ENCODE data around the gene PDCD1LG2.
A peak's percentile ranks its signal among the peaks of the same experiment; 100 is the strongest.

Gene PDCD1LG2

DNA sequence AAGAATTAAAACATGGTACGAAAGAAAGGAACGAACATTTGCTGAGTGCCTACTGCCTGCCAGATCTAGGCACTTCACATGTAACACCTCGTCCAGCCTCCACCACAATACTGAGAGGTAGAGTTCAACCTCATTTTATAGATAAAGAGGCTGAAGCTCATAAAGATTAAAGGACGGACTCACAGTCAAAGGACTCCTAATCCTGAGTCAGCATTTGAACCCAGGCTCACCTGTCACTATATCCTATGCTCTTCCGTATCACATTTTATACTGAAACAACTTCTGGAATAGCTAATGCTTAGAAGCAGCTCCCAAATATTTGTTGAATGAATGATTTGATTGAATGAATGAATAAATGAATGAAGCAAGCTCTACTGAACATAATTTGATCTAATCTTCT is 22.5 kb downstream of the PDCD1LG2 start:
- no peak for DNase-seq

GRCh38 chr9:5536684-5537083 is 26.4 kb downstream of the PDCD1LG2 start:
- DNase-seq: peak; percentile 29

- DNase-seq: no peak
These were observed 33.8 kb downstream of the PDCD1LG2 start for GRCh38 chr9:5543875-5544702.

GRCh38 chr9:5549658-5550650 is 39.6 kb downstream of the PDCD1LG2 start:
- no peak for DNase-seq

DNA sequence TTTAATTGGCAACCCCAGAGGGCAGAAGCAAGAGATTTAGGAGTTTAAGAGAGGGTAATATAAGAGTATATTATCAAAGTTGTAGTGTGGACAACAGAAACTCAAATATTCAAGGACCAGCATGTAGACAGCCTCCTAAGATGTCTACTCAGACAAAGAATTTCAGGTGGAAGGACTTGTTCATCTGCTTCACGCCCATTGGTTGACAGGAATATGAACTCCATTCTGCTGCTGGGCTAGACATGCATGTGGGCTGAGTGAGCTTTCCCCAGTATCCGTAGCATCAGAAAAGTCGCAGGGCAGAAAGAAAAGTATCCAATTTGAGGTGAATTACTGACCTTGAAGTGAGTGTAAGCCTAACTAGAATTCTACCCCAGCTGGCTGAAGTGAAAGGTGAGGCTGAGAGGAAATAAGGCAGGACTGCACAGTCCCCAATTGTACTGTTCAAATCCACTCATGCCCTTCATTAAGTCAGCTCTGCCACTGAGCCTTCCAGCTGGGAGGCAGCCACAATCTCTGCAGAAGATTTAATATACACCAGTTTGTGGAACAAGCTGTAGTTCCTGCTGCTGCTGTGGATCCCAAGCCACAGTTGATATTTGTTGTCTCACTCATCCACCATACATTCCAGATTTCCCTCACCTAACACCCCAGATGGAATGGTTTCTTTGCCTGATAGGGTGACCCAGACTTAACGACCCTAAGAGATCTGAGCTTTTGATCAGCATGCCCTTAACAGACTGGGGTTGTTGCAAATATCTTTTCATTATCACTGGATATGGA is 41.2 kb downstream of the PDCD1LG2 start:
- no peak for DNase-seq

DNA sequence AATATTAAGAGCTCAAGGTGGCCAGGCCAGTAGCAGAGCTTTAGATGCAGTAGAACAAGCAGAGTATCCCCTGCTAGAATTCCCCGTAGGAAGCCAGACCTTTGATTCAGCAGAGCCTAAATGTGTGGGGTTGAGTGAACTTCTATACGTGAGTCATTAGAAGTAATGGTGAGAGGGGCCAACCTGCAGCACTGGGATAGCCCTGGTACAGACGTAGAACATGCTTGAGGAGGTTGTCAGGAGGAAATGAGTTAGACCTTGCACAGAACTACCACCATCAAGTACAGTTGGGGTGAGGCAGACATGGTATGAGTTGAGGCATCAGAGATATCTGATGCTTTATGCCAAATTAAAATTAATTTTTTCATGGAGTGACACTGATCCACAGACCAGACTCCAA is 42.0 kb downstream of the PDCD1LG2 start:
- DNase-seq: no peak

GRCh38 chr9:5553211-5553610 is 42.9 kb downstream of the PDCD1LG2 start:
- no peak for DNase-seq

DNA sequence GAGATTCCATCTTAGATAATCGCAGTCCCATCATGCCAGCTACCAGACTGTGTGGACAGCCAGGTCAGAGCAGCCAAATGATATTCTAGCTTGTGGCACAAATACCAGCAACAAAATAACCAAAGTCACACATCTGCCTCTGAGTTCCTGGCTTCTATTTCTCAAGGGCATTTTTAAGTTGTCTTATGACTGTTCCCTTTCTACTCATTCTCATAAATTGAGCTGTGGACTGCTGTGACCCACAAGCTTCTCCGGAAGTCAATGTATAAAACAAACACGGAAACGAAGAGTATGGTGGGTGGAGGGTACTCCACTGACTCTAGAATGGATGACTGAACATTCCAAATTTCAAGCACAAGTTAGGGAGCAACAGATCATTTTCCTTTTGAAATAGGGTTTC is 43.9 kb downstream of the PDCD1LG2 start:
- no peak for DNase-seq

DNA sequence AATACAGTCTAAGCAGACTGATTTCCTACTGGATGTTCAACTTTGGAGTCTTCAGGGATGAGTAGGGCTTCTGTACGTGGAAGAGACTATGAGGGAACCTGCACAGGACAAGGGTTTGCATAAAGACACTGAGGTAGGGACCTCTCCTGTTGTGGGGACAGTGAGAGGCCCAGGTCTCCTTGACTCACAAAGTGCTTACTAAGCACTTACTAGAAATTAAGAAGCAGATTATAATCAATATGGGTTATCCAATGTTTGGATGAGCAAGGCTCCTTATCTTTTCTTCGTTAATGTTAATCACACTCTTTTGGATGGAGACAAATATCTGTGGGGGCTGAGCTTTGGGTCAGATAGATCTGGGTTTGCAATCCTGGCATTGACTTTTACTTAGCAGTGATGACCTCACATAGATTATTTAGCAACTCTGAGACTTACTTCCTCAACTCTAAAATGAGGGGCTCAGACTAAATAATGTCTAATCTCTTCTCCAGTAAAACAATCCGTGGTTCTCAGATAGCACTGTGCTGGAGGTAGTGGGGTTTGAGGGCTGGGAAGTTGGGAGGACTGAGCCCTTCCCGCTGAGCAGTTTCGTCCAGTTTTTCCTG is 45.9 kb downstream of the PDCD1LG2 start:
- DNase-seq: peak; percentile 56

DNA sequence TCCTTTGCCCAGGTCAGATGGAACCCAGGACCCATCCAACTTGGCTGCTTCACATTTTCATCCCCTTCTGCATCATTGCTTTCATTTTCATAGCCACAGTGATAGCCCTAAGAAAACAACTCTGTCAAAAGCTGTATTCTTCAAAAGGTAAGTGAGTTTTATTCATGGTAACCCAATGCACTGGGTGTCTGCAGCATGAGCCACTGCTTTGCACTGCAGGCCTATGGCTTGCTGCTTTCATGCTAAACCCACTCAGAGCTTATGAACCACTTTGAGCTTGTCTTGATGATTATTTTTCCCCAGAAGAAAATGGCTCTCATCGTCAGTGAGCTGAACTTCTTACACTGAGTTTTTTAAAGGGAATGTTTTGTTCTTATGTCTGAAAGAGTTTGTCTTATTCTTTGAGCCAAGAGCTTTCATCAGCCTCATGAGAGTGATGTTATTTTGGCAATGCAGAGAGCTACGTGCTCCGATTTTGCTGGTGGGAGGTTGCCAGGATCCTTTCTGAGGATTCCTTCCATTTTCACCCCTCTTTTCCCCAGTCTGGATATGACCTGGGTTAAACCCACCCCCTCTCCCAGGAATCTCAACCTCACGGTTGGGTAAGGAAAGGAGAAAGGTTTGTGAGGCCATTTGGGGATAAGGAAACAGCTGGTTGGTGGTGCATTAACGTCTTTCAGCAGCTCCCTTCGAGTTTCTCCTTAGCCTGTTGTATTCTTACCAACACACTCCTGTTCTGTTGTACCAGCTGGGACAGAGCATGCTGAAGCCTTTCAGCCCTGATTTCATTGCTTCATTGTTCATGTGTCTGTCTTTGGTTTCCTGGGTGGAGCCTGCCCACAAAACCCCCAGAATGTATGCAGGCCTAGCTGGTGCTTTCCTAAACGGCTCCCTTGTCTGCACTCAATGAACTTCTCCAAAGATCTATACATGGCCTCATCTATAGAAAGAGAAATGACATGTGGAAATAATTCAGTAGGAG is 47.6 kb downstream of the PDCD1LG2 start:
- DNase-seq: peak; percentile 80

- no peak for DNase-seq
These were observed 49.3 kb downstream of the PDCD1LG2 start for GRCh38 chr9:5559659-5560058.

- no peak for DNase-seq
These were observed 50.2 kb downstream of the PDCD1LG2 start for GRCh38 chr9:5560443-5561100.

- no peak for DNase-seq
These were observed 51.6 kb downstream of the PDCD1LG2 start for GRCh38 chr9:5561828-5562488.

GRCh38 chr9:5562806-5563416 is 52.6 kb downstream of the PDCD1LG2 start:
- no peak for DNase-seq

DNA sequence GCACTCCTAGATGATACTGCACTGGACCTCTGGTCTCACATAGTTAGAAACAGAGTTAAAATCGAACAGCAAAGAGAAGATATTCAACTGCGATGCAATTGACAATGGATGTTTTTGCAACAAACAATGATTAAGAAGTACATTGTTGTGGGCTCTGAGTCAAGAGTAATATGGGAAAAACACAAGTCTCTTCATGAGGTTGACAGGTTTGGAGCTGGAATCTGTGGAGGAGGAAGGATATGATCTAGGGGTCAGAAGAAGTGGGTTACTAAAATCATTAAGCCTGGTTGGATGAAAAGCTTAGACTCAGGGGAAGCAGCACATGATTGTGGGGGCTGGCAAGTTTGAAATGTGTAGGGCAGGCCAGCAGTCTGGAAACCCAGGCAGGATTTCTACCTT is 53.1 kb downstream of the PDCD1LG2 start:
- no peak for DNase-seq

GRCh38 chr9:5563886-5564285 is 53.6 kb downstream of the PDCD1LG2 start:
- no peak for DNase-seq

DNA sequence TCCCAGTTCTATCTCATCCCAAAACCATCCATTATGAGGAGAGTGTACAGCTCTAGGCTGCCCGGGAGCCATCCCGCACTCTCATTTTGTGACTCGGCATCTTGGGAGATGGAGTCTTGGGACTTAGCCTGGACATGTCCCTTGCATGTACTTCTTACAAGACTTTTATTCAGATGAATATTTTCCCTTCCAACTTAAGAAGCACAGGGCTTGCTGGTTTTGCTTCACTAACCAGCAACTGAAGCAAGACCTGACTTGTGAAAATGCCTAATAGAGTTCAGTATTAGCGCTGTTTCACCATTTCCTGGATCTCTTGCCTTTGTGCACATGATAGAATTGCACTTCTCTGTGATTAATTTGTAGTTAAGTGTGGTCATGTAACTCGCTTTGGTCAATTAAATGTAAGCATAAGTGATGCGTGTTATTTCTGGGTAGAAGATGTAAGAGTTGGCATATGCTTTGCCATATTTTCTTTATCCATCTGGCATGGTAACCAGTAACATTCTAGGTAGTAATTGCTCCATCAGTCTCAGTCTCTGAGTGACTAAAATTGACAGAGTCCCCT is 55.8 kb downstream of the PDCD1LG2 start:
- DNase-seq: no peak

- DNase-seq: no peak
These were observed 58.5 kb downstream of the PDCD1LG2 start for GRCh38 chr9:5568868-5569267.

- peak; percentile 69 for DNase-seq
These were observed 59.1 kb downstream of the PDCD1LG2 start for GRCh38 chr9:5569409-5569808.

Measured in hematopoietic multipotent progenitor cell treated with erythropoietin and hydrocortisone succinate and interleukin-3 and kit ligand, for 4 days (in vitro differentiated cells).